Adrenal gland (tissue), 12 donors: ENCODE data around the gene KIAA1614. TPM values are rescaled to one million over a fixed set of nuclear protein-coding genes. Genes with fewer than 3 reads are reported as not detected.

Source experiments
- DNase-seq, 7 donors: peaks; one replicate each; pipeline ENCODE4 v3.0.0-alpha.2; 2019 to 2020
- H3K27ac ChIP-seq, 5 donors: fragments of 200-600 bp; sonication (generic) in 4 of 5; 1 replicate in 3 of 5; 2 replicates in 2 of 5; pipeline versions ENCODE4 v1.5.1 to v1.8.0; 2016 to 2020; ENCODE audit warnings: mild to moderate bottlenecking in 1 of 5
- H3K27me3 ChIP-seq: fragments of 200-600 bp; 2 replicates; pipeline ENCODE4 v1.8.0; 2021
- H3K36me3 ChIP-seq, 2 donors: fragments of 200-600 bp; replicated peaks in 1 of 2; 1 replicate in 1 of 2; 2 replicates in 1 of 2; pipeline versions ENCODE4 v1.5.1 to v1.8.0; 2018 to 2022
- H3K4me1 ChIP-seq, 2 donors: fragments of 200-600 bp; replicated peaks in 1 of 2; 1 replicate in 1 of 2; 2 replicates in 1 of 2; pipeline versions ENCODE4 v1.5.1 to v1.8.0; 2018 to 2021
- H3K4me3 ChIP-seq, 4 donors: fragments of 200-600 bp; sonication (generic) in 3 of 4; one replicate each; pipeline ENCODE4 v1.5.1; 2016 to 2018
- H3K9me3 ChIP-seq, 3 donors: fragments of 200-600 bp; sonication (generic) in 1 of 3; replicated peaks in 1 of 3; 1 replicate in 2 of 3; 2 replicates in 1 of 3; pipeline versions ENCODE4 v1.5.1 to v1.8.0; 2016 to 2021
- CTCF ChIP-seq, 6 experiments: fragments of 450-650 bp in 4 of 6; fragments of 200-600 bp in 2 of 6; sonication (generic) in 1 of 6; IDR thresholded peaks; 1 replicate in 5 of 6; 2 replicates in 1 of 6; pipeline versions ENCODE4 v1.5.1 to v1.8.0; 2016 to 2021; ENCODE audit warnings: antibody characterized with exemption in 6 of 6, mild to moderate bottlenecking in 2 of 6, moderate library complexity in 1 of 6
- POLR2A ChIP-seq, 2 donors: fragments of 450-650 bp; IDR thresholded peaks; one replicate each; pipeline ENCODE4 v1.6.1; 2017; ENCODE audit warnings: antibody characterized with exemption in 2 of 2, mild to moderate bottlenecking in 2 of 2, moderate library complexity in 1 of 2
- WGBS, 4 donors: extraction: QIAGEN DNeasy Blood & Tissue Kit in 2 of 4; methylation state at CpG; one replicate each; pipeline versions ENCODE4 v1.1.5 to v1.1.7; 2013 to 2017; 5-methylcytosine and 5-hydroxymethylcytosine counted together
- intact Hi-C, 2 donors: fragments of 100-400 bp; cut with DNase I; formaldehyde crosslinking; loops; one replicate each; pipeline versions ENCODE4 v1.14.1 to v1.15.0; 2022 to 2023
- polyA plus RNA-seq, 3 donors: library from polyadenylated mRNA; stranded (reverse); fragments of 200-250 nt in 2 of 3; fragments of 350-450 nt in 1 of 3; fragmentation: Illumina TruSeq in 1 of 3; extraction: RNeasy Lipid Tissue Mini Kit (QIAGEN cat#74804) in 1 of 3; gene quantifications; one replicate each; pipeline ENCODE4 v1.2.3, GENCODE V29; 2013 to 2014
- total RNA-seq, 9 donors: library from RNA; depleted of rRNA in 4 of 9; stranded (reverse); fragments of >200 nt in 4 of 9; fragments of 120-200 nt in 1 of 9; fragmentation: NEBNext Ultra II Directional in 1 of 9; extraction: Animal tissue kit (Norgen Biotek cat#: 25700) in 1 of 9; gene quantifications; one replicate each; pipeline versions ENCODE4 v1.1.0 to v1.2.4, GENCODE V29; 2013 to 2023
- donor health status: healthy with polysubstance abuse.
- donor health status: Bipolar disorder and iron deficiency.
- donor health status: DM: yes; HTN: yes; CAD: no.
- donor health status: DM: no; HTN: no; CAD: no.
- donor health status: DM: no; HTN: no; CAD: no.
- donor health status: DM: yes; HTN: yes; CAD: no.

Gene KIAA1614
- total and polyA plus RNA-seq, 12 donors: 0.18 to 6.9 (median 1.2) TPM

GRCh38 chr1:180961622-180962021 is 48.9 kb downstream of the KIAA1614 start:
- 73 to 86% (median 79%) methylated on average over 4 of the region's 4 CpGs for WGBS, 4 donors

DNA sequence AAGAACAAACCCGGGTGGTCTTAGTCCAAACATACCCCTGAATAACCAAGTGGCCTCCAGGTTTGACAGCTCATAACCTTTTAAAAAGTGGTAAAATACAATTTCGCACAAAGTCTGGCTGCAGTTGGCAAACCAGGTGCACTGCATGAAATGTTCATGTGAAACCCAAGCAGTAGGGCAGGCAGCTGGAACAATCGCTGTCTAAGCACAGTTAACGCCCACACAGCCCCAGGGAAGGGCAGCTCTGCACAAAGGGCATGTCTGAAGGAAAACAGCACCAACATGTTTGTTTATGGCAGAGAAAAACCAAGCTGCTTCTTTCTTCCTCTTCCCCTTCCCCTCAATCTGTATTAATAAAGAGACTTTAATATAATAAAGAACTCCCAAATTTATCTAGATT is 49.5 kb downstream of the KIAA1614 start:
- Histone ChIP-seq H3K36me3 (no peaks in the 10 kb centered on the region), H3K4me3 (no peak overlapping the region), H3K27ac (no peak overlapping the region)

More at GRCh38 chr1:180961622-180962021, 48.9 kb downstream of the KIAA1614 start:
- no peak for TF ChIP-seq POLR2A (IDR thresholded peaks at IDR 0.05)
- no peaks in the 10 kb centered on the region for H3K36me3 ChIP-seq
- DNase-seq: no peak
- H3K4me1 ChIP-seq: no peaks in the 10 kb centered on the region
- no peaks in the 10 kb centered on the region for H3K27me3 ChIP-seq
- no peak overlapping the region for H3K27ac ChIP-seq
- intact Hi-C loops: no loop called here
- no peaks in the 10 kb centered on the region for H3K9me3 ChIP-seq
- no peak overlapping the region for H3K4me3 ChIP-seq

DNA sequence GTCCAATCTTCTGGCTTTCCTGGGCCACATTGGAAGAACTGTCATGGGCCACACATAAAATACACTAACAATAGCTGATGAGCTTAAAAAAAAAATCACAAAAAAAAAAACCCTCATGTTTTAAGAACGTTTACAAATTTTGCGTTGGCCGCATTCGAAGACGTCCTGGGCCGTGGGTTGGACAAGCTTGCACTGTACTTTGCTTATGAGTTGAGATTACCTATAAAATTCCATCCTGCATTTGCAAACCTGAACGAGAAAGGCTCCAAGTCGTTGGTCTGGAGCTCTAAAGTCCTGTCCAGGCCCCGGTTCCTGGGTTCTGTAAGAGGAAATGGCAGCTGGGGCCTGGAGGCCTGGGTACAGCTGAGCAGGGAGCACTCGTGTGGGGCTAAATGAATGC is 51.4 kb downstream of the KIAA1614 start:
- Histone ChIP-seq H3K9me3 (no peaks in the 10 kb centered on the region), H3K27me3 (no peaks in the 10 kb centered on the region), H3K4me3 (no peak overlapping the region), H3K36me3 (no peaks in the 10 kb centered on the region), H3K4me1 (no peaks in the 10 kb centered on the region), H3K27ac (no peak overlapping the region)
- 86 to 95% (median 90%) methylated on average over 10 of the region's 10 CpGs for WGBS, 4 donors
- no peak for TF ChIP-seq POLR2A (IDR thresholded peaks at IDR 0.05)
- no peak for TF ChIP-seq CTCF (IDR thresholded peaks at IDR 0.05)
- DNase-seq: no peak
- intact Hi-C loops: no loop called here

More for the DNA sequence above, 49.5 kb downstream of the KIAA1614 start:
- H3K4me1 ChIP-seq: no peaks in the 10 kb centered on the region
- WGBS, 4 donors: 66 to 75% (median 74%) methylated on average over 4 of the region's 4 CpGs
- no peaks in the 10 kb centered on the region for H3K9me3 ChIP-seq
- DNase-seq: no peak
- H3K27me3 ChIP-seq: no peaks in the 10 kb centered on the region
- TF ChIP-seq POLR2A (IDR thresholded peaks at IDR 0.05): no peak
- TF ChIP-seq CTCF (IDR thresholded peaks at IDR 0.05): no peak
- intact Hi-C loops: no loop called here

GRCh38 chr1:180964595-180964994 is 51.9 kb downstream of the KIAA1614 start:
- H3K36me3 ChIP-seq: no peaks in the 10 kb centered on the region
- no peaks in the 10 kb centered on the region for H3K9me3 ChIP-seq
- DNase-seq: no peak
- H3K4me1 ChIP-seq: no peaks in the 10 kb centered on the region
- no peaks in the 10 kb centered on the region for H3K27me3 ChIP-seq
- intact Hi-C loops: no loop called here
- TF ChIP-seq CTCF (IDR thresholded peaks at IDR 0.05) (no peak), POLR2A (IDR thresholded peaks at IDR 0.05) (no peak)
- 92 to 97% (median 94%) methylated on average over 5 to 6 of the region's 6 CpGs for WGBS, 4 donors
- H3K27ac ChIP-seq: no peak overlapping the region
- no peak overlapping the region for H3K4me3 ChIP-seq

DNA sequence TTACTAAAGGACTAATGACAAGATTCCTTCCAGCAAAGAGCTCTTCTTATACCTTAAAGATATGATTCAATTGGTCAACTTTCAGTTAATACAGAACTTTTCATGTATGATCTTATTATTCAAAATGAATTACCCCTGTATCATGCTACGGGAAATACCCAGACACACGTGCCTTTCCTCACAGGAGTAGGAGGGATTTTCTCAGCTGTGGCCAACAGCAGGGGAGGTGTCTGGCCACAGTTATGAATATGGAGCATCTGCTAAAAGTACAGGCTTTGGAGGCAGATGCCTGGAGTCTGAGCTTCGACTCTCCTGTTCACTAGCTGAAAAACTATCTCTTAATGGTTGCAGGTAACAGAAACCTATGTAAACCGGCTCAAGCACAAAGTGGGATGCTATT is 53.6 kb downstream of the KIAA1614 start:
- intact Hi-C loops: no loop called here
- TF ChIP-seq POLR2A (IDR thresholded peaks at IDR 0.05) (no peak), CTCF (IDR thresholded peaks at IDR 0.05) (no peak)
- no peaks in the 10 kb centered on the region for H3K27me3 ChIP-seq
- no peaks in the 10 kb centered on the region for H3K9me3 ChIP-seq
- no peak for DNase-seq
- H3K27ac ChIP-seq: no peak overlapping the region
- H3K4me1 ChIP-seq: no peaks in the 10 kb centered on the region
- H3K36me3 ChIP-seq: no peaks in the 10 kb centered on the region
- no peak overlapping the region for H3K4me3 ChIP-seq
- 92 to 96% (median 94%) methylated on average over 4 of the region's 4 CpGs for WGBS, 4 donors
